Activated CD8-positive, alpha-beta memory T cell treated with anti-CD3 and anti-CD28 coated beads for 24 hours (primary cell): ENCODE measurements around the gene NUDT15.
A peak's percentile ranks its signal among the peaks of the same experiment; 100 is the strongest.
"Not testable (repeated sequence)": the region's sequence is repeated elsewhere in the genome, so short reads cannot be mapped to it uniquely, and the experiment has no call there.

Experiments
- DNase-seq: peaks from one replicate; pipeline ENCODE4 v3.0.0-alpha.2; 2020

The NUDT15 gene

GRCh38 chr13:48043789-48044503 is 6.4 kb downstream of the NUDT15 start:
- DNase-seq, result no peak

- no peak for DNase-seq
Measured at GRCh38 chr13:48050550-48050949, 13.0 kb downstream of the NUDT15 start.

- no peak for DNase-seq
Measured at GRCh38 chr13:48054601-48055000, 17.1 kb downstream of the NUDT15 start.

GRCh38 chr13:48055712-48056111 is 18.2 kb downstream of the NUDT15 start:
- no peak for DNase-seq

- not testable (repeated sequence) for DNase-seq
Measured at GRCh38 chr13:48058536-48058935, 21.0 kb downstream of the NUDT15 start.

GRCh38 chr13:48059951-48060350 is 22.4 kb downstream of the NUDT15 start:
- DNase-seq, result not testable (repeated sequence)

GRCh38 chr13:48066310-48066989 is 28.9 kb downstream of the NUDT15 start:
- no peak for DNase-seq

GRCh38 chr13:48068036-48068435 is 30.5 kb downstream of the NUDT15 start:
- DNase-seq, result no peak

- DNase-seq, result no peak
Measured at GRCh38 chr13:48068952-48069351, 31.4 kb downstream of the NUDT15 start.

GRCh38 chr13:48069573-48069972 is 32.0 kb downstream of the NUDT15 start:
- DNase-seq, result no peak

GRCh38 chr13:48070942-48071341 is 33.4 kb downstream of the NUDT15 start:
- no peak for DNase-seq

- DNase-seq, result no peak
Measured at GRCh38 chr13:48072304-48072703, 34.8 kb downstream of the NUDT15 start.

GRCh38 chr13:48072787-48073186 is 35.3 kb downstream of the NUDT15 start:
- DNase-seq, result no peak

GRCh38 chr13:48074006-48074405 is 36.5 kb downstream of the NUDT15 start:
- no peak for DNase-seq

- no peak for DNase-seq
Measured at GRCh38 chr13:48078251-48078656, 40.7 kb downstream of the NUDT15 start.

GRCh38 chr13:48081739-48082138 is 44.2 kb downstream of the NUDT15 start:
- DNase-seq, result no peak

- no peak for DNase-seq
Measured at GRCh38 chr13:48086272-48086671, 48.7 kb downstream of the NUDT15 start.

- no peak for DNase-seq
Measured at GRCh38 chr13:48093588-48093987, 56.1 kb downstream of the NUDT15 start.

GRCh38 chr13:48094404-48094780 is 56.9 kb downstream of the NUDT15 start:
- DNase-seq, result no peak

GRCh38 chr13:48094781-48095502 is 57.4 kb downstream of the NUDT15 start, which contains the start of gene MED4:
TSS of gene MED4 (minus strand) at chr13:48095104. CDS start at chr13:48095078, 26 bp downstream.
- peak; percentile 100 for DNase-seq

- DNase-seq, result no peak
Measured at GRCh38 chr13:48096670-48097069, 59.1 kb downstream of the NUDT15 start.
